22Rv1 (cell line): Measurements from ENCODE around the gene INTS1.

Experiments
- CTCF ChIP-seq: fragments of 450-650 bp; IDR thresholded peaks from 2 replicates; pipeline ENCODE4 v1.5.1; 2017; ENCODE audit warnings: mild to moderate bottlenecking
- ZFX ChIP-seq: fragments of 450-650 bp; IDR thresholded peaks from 2 replicates; pipeline ENCODE4 v1.6.1; 2017; ENCODE audit warnings: antibody characterized with exemption, borderline replicate concordance

GRCh38 chr7:1426474-1426873 lies 77.7 kb downstream of the INTS1 start:
- TF ChIP-seq CTCF = no peak
- TF ChIP-seq ZFX = no peak
